ENCODE results near the gene EPG5. TPM values are rescaled to one million over a fixed set of nuclear protein-coding genes. Genes with fewer than 3 reads are reported as not detected.

The EPG5 gene
- total RNA-seq, 1 experiment from 2014 or later: 22.7 TPM

DNA sequence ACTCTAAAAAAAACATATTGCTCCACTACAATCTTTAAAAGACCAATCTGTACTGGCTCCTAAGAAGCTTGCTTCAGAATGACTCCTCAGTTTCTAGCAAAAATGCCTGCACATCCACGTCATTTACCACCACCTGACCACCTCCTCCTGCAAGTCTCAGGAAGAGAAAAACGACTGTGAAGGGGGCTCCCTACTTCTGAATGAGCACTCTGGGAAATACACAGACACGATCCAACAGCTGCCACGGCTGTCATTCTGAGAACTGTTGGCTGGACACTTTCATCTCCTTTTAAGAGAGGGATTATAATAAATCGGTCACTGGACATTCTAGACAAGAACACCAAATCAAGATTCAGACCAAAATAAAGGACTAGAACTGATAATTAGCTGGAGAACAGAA is 21.5 kb downstream of the EPG5 start:
- ChIA-PET CTCF (interaction anchor here (0.6 kb wide), 1 partner anchor 112 kb away, joined by 4 read pairs; no protein-coding TSS in a partner anchor), POLR2A (no interaction called here)
- Mint-ChIP-seq H3K4me3 (no peak overlapping the region), H3K9me3 (no peaks in the 10 kb centered on the region), H3K27ac (no peak overlapping the region), H3K4me1 (no peaks in the 10 kb centered on the region), H3K27me3 (ENCODE audit: low read depth) (no peaks in the 10 kb centered on the region), H3K36me3 (peaks cover 54% of the 10 kb centered on the region)
- DNase-seq (ENCODE audit: low spot score) (no peak), ATAC-seq (no peak)
- TF ChIP-seq ZNF263 (CRISPR knock-in tag; IDR thresholded peaks at IDR 0.05; ENCODE audit: low read depth): no peak
- TF ChIP-seq E2F1 (CRISPR knock-in tag; IDR thresholded peaks at IDR 0.05): no peak
- no peak for TF ChIP-seq MYBL2 (CRISPR knock-in tag; IDR thresholded peaks at IDR 0.05)

DNA sequence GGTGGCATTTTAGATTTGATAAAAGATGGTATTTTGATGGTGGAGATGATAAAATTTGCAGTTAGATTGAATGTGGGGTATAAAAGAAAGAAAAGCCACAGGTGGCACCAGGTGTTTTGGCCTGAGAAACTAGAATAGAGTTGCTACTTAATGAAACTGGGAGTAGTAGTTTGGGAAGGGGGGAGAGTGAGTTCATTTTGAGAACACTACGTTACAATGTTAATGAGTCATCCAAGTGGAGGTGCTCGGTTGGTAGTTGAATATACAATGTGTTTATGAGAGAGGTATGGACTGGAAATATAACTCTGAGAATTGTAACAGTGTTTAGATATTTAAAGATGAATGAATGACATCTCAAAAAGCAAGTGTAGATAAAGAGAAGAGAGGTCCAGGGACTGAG is 26.4 kb downstream of the EPG5 start:
- Mint-ChIP-seq H3K36me3 (peaks cover 40% of the 10 kb centered on the region), H3K27me3 (ENCODE audit: low read depth) (no peaks in the 10 kb centered on the region), H3K4me3 (no peak overlapping the region), H3K9me3 (no peaks in the 10 kb centered on the region), H3K27ac (no peak overlapping the region), H3K4me1 (no peaks in the 10 kb centered on the region)
- no peak for DNase-seq (ENCODE audit: low spot score)
- TF ChIP-seq, protein P1, sequence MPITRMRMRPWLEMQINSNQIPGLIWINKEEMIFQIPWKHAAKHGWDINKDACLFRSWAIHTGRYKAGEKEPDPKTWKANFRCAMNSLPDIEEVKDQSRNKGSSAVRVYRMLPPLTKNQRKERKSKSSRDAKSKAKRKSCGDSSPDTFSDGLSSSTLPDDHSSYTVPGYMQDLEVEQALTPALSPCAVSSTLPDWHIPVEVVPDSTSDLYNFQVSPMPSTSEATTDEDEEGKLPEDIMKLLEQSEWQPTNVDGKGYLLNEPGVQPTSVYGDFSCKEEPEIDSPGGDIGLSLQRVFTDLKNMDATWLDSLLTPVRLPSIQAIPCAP (CRISPR knock-in tag; IDR thresholded peaks at IDR 0.05): no peak
- TF ChIP-seq PRRX2 (CRISPR knock-in tag; IDR thresholded peaks at IDR 0.05) (no peak), FOXJ3 (CRISPR knock-in tag; IDR thresholded peaks at IDR 0.05; ENCODE audit: borderline replicate concordance) (no peak), HMGA2 (CRISPR knock-in tag; IDR thresholded peaks at IDR 0.05) (no peak), SMAD4 (CRISPR knock-in tag; IDR thresholded peaks at IDR 0.05) (no peak), EMX1 (CRISPR knock-in tag; IDR thresholded peaks at IDR 0.05) (no peak), ZNF138 (CRISPR knock-in tag; conservative IDR thresholded peaks at IDR 0.05) (no peak), ZNF317 (CRISPR knock-in tag; IDR thresholded peaks at IDR 0.05; ENCODE audit: borderline replicate concordance, low read depth) (no peak), ZBTB21 (CRISPR knock-in tag; IDR thresholded peaks at IDR 0.05; ENCODE audit: borderline replicate concordance) (no peak), GRHL2 (CRISPR knock-in tag; IDR thresholded peaks at IDR 0.05; ENCODE audit: insufficient replicate concordance, severe bottlenecking) (no peak), ELF4 (CRISPR knock-in tag; IDR thresholded peaks at IDR 0.05; ENCODE audit: low read depth) (no peak), ETV6 (CRISPR knock-in tag; IDR thresholded peaks at IDR 0.05) (no peak)
- TF ChIP-seq, protein P2, sequence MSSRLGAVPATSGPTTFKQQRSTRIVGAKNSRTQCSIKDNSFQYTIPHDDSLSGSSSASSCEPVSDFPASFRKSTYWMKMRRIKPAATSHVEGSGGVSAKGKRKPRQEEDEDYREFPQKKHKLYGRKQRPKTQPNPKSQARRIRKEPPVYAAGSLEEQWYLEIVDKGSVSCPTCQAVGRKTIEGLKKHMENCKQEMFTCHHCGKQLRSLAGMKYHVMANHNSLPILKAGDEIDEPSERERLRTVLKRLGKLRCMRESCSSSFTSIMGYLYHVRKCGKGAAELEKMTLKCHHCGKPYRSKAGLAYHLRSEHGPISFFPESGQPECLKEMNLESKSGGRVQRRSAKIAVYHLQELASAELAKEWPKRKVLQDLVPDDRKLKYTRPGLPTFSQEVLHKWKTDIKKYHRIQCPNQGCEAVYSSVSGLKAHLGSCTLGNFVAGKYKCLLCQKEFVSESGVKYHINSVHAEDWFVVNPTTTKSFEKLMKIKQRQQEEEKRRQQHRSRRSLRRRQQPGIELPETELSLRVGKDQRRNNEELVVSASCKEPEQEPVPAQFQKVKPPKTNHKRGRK (CRISPR knock-in tag; IDR thresholded peaks at IDR 0.05; ENCODE audit: borderline replicate concordance): no peak
- TF ChIP-seq, protein P3, sequence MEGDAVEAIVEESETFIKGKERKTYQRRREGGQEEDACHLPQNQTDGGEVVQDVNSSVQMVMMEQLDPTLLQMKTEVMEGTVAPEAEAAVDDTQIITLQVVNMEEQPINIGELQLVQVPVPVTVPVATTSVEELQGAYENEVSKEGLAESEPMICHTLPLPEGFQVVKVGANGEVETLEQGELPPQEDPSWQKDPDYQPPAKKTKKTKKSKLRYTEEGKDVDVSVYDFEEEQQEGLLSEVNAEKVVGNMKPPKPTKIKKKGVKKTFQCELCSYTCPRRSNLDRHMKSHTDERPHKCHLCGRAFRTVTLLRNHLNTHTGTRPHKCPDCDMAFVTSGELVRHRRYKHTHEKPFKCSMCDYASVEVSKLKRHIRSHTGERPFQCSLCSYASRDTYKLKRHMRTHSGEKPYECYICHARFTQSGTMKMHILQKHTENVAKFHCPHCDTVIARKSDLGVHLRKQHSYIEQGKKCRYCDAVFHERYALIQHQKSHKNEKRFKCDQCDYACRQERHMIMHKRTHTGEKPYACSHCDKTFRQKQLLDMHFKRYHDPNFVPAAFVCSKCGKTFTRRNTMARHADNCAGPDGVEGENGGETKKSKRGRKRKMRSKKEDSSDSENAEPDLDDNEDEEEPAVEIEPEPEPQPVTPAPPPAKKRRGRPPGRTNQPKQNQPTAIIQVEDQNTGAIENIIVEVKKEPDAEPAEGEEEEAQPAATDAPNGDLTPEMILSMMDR (IDR thresholded peaks at IDR 0.05): no peak
- ATAC-seq: no peak
- CTCF ChIA-PET: interaction anchor here (1.3 kb wide), 2 partner anchors 31 to 61 kb away, joined by 3 to 4 read pairs; no protein-coding TSS in a partner anchor
- POLR2A ChIA-PET: no interaction called here

GRCh38 chr18:45939236-45939635 is 27.9 kb downstream of the EPG5 start:
- Mint-ChIP-seq H3K36me3 (peaks cover 36% of the 10 kb centered on the region), H3K4me1 (no peaks in the 10 kb centered on the region), H3K27me3 (ENCODE audit: low read depth) (no peaks in the 10 kb centered on the region), H3K4me3 (no peak overlapping the region), H3K27ac (no peak overlapping the region), H3K9me3 (no peaks in the 10 kb centered on the region)
- no peak for DNase-seq (ENCODE audit: low spot score)
- TF ChIP-seq FOXP1 (CRISPR knock-in tag; IDR thresholded peaks at IDR 0.05; ENCODE audit: borderline replicate concordance) (no peak), ATF2 (CRISPR knock-in tag; IDR thresholded peaks at IDR 0.05; ENCODE audit: borderline replicate concordance, low read depth) (no peak), ZNF121 (CRISPR knock-in tag; IDR thresholded peaks at IDR 0.05) (no peak)
- ChIA-PET POLR2A (no interaction called here), CTCF (no interaction called here)
- ATAC-seq: no peak

Data from WTC11 (cell line).